Upper lobe of left lung (tissue), 4 donors: ENCODE results near the gene FAM227B.

ENCODE experiments used
- CTCF ChIP-seq, 6 experiments: fragments of 450-650 bp in 4 of 6; fragments of 200-600 bp in 2 of 6; sonication (generic) in 2 of 6; IDR thresholded peaks; one replicate each; pipeline ENCODE4 v1.5.1; 2016 to 2019; ENCODE audit warnings: antibody characterized with exemption in 6 of 6
- POLR2A ChIP-seq, 4 donors: fragments of 450-650 bp; IDR thresholded peaks; one replicate each; pipeline ENCODE4 v1.5.1; 2016 to 2017; ENCODE audit warnings: antibody characterized with exemption in 4 of 4, mild to moderate bottlenecking in 2 of 4

GRCh38 chr15:49645277-49645676, 24.7 kb upstream of the FAM227B start:
- TF ChIP-seq CTCF (IDR thresholded peaks at IDR 0.05) = no peak
- TF ChIP-seq POLR2A (IDR thresholded peaks at IDR 0.05) = no peak
